ENCODE measurements around the gene CD40LG. TPM values are rescaled to one million over a fixed set of nuclear protein-coding genes. Genes with fewer than 3 reads are reported as not detected.

CD40LG gene
- polyA plus RNA-seq, 1 donor (not counting 4 experiments of a cell fraction or from before 2014, with no cell fraction given): not detected

DNA sequence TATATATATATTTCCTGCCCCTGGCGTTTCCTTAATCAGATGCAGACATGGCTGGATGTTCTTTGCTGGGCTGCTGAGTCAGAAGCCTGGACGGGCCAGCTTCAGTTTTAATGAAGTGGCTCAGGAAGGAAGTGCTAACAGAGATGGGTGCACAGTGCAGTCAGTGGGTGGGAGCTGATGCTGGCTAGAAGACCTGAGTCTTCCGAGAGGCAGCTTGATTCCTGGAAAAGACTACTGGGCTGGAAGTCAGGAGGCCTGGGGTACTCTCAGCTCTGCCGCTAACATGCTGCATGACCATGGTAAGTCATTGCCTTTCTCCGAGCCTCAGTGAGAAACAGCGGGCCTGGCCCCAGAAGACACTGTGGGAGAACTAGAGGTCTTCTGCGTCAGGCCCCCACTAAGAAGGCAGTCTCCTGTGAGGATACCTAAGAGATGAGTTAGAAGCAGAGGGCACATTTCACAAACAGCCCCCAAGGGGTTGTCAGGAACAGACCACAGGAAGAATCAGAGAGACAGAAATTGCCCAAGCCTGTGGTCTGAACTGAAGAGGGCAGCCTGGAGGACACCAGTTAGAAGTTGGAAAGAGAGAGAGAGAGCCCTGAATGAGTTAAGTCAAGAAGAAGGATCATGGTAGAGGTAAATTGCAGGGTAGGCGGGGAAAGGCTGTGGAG, 8.3 kb upstream of the CD40LG start:
- Histone ChIP-seq H3K9me1 (ENCODE audit: control insufficient read depth, extremely low read depth, insufficient read depth, low read length) (no peaks in the 10 kb centered on the region), H3K79me2 (ENCODE audit: control insufficient read depth, insufficient read depth, low read length) (no peaks in the 10 kb centered on the region), H3K9ac (ENCODE audit: control insufficient read depth, extremely low read depth, insufficient read depth, low read length) (no peak overlapping the region), H3K9me3 (ENCODE audit: control insufficient read depth, low read depth, low read length) (no peaks in the 10 kb centered on the region), H4K20me1 (ENCODE audit: control insufficient read depth, extremely low read depth, insufficient read depth, low read length) (no peaks in the 10 kb centered on the region), H3K36me3 (ENCODE audit: control insufficient read depth in 2 of 2, extremely low read depth in 1 of 2, insufficient read depth in 2 of 2, low read length in 2 of 2) (no peaks in the 10 kb centered on the region), H3K4me3 (ENCODE audit: control insufficient read depth in 2 of 3, extremely low read depth in 1 of 3, insufficient read depth in 2 of 3, low read depth in 1 of 3, low read length in 3 of 3) (no peak overlapping the region), H3K4me2 (ENCODE audit: control insufficient read depth, extremely low read depth, insufficient read depth, low read depth, low read length) (no peak overlapping the region), H3K27ac (ENCODE audit: control insufficient read depth, insufficient read depth, low read length) (no peak overlapping the region), H3K27me3 (ENCODE audit: control insufficient read depth, extremely low read depth, insufficient read depth, low read length) (no peaks in the 10 kb centered on the region), H3K4me1 (ENCODE audit: control insufficient read depth, extremely low read depth, insufficient read depth, low read length) (no peaks in the 10 kb centered on the region), H2AFZ (ENCODE audit: control insufficient read depth, low read length) (no peak overlapping the region)
- dilution Hi-C loops (cut with MboI; ENCODE audit: extremely low pct_ligation_motif_present, low sequenced_read_pairs): no loop called here
- TF ChIP-seq CTCF (optimal IDR thresholded peaks at IDR 0.05 in 1 of 3, IDR thresholded peaks at IDR 0.05 in 1 of 3, conservative IDR thresholded peaks at IDR 0.05 in 1 of 3; ENCODE audit: extremely low read depth in 1 of 3, insufficient read depth in 2 of 3, low read length in 3 of 3) (no peak), EZH2 (IDR thresholded peaks at IDR 0.05; ENCODE audit: low read length) (no peak)
- DNase-seq (ENCODE audit: low read depth, low spot score): no peak
- no peak for FAIRE-seq

DNA sequence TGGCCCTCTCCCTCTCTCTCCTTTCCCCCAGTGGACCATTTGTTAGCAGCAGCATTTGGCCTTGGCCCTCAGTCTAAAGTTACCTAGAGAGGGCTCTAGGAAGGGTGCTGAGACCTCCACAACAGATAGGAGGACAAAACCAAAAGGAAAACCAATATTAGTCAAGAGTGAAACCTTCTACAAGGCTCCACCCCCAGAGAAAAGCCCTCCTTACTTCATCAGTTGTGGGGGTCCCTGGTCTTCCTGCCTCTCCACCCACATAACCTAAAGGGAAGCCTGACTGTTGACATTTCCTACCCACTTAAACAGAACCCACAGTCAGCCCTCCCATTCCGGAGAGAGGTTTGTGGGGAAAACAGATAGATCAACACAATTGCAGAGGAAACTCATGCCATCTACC, 4.7 kb upstream of the CD40LG start:
- Histone ChIP-seq H3K9me3 (ENCODE audit: control insufficient read depth, low read depth, low read length) (no peaks in the 10 kb centered on the region), H3K27ac (ENCODE audit: control insufficient read depth, insufficient read depth, low read length) (no peak overlapping the region), H3K9me1 (ENCODE audit: control insufficient read depth, extremely low read depth, insufficient read depth, low read length) (no peaks in the 10 kb centered on the region), H3K4me1 (ENCODE audit: control insufficient read depth, extremely low read depth, insufficient read depth, low read length) (no peaks in the 10 kb centered on the region), H2AFZ (ENCODE audit: control insufficient read depth, low read length) (no peak overlapping the region), H4K20me1 (ENCODE audit: control insufficient read depth, extremely low read depth, insufficient read depth, low read length) (no peaks in the 10 kb centered on the region), H3K4me2 (ENCODE audit: control insufficient read depth, extremely low read depth, insufficient read depth, low read depth, low read length) (no peak overlapping the region), H3K9ac (ENCODE audit: control insufficient read depth, extremely low read depth, insufficient read depth, low read length) (no peak overlapping the region), H3K27me3 (ENCODE audit: control insufficient read depth, extremely low read depth, insufficient read depth, low read length) (no peaks in the 10 kb centered on the region), H3K79me2 (ENCODE audit: control insufficient read depth, insufficient read depth, low read length) (no peaks in the 10 kb centered on the region), H3K4me3 (ENCODE audit: control insufficient read depth in 2 of 3, extremely low read depth in 1 of 3, insufficient read depth in 2 of 3, low read depth in 1 of 3, low read length in 3 of 3) (no peak overlapping the region), H3K36me3 (ENCODE audit: control insufficient read depth in 2 of 2, extremely low read depth in 1 of 2, insufficient read depth in 2 of 2, low read length in 2 of 2) (no peaks in the 10 kb centered on the region)
- no peak for FAIRE-seq
- DNase-seq (ENCODE audit: low read depth, low spot score): no peak
- dilution Hi-C loops (cut with MboI; ENCODE audit: extremely low pct_ligation_motif_present, low sequenced_read_pairs): no loop called here
- TF ChIP-seq CTCF (optimal IDR thresholded peaks at IDR 0.05 in 1 of 3, IDR thresholded peaks at IDR 0.05 in 1 of 3, conservative IDR thresholded peaks at IDR 0.05 in 1 of 3; ENCODE audit: extremely low read depth in 1 of 3, insufficient read depth in 2 of 3, low read length in 3 of 3) (no peak), EZH2 (IDR thresholded peaks at IDR 0.05; ENCODE audit: low read length) (no peak)

Measured in keratinocyte (primary cell).